Neural cell (in vitro differentiated cells): ENCODE data around the gene LMO3. TPM values are rescaled to one million over a fixed set of nuclear protein-coding genes. Genes with fewer than 3 reads are reported as not detected.

Experiments
- H2AFZ ChIP-seq: fragments of 200-600, 300-800 bp; sonication (generic), shearing (Covaris generic); 2 replicates; pipeline ENCODE4 v1.6.0; 2014; ENCODE audit warnings: low read depth, mild to moderate bottlenecking, antibody characterized with exemption, low read length, moderate library complexity
- H3F3A ChIP-seq: fragments of 200-600 bp; shearing (Covaris generic); 2 replicates; pipeline ENCODE4 v1.6.1; 2016; ENCODE audit warnings: mild to moderate bottlenecking, moderate library complexity, mixed read lengths, antibody characterized with exemption, low read length; ENCODE audit not compliant: insufficient read depth, poor library complexity, severe bottlenecking
- H3K27ac ChIP-seq: fragments of 200-600, 300-800 bp; sonication (generic), shearing (Covaris generic); 2 replicates; pipeline ENCODE4 v1.5.1; 2014; ENCODE audit warnings: mild to moderate bottlenecking, low read length, moderate library complexity
- H3K27me3 ChIP-seq: fragments of 300-800, 200-600 bp; sonication (generic), shearing (Covaris generic); 2 replicates; pipeline ENCODE4 v1.6.0; 2014; ENCODE audit warnings: mild to moderate bottlenecking, low read depth, low read length, moderate library complexity; ENCODE audit not compliant: insufficient read depth
- H3K36me3 ChIP-seq: fragments of 300-800, 200-600 bp; sonication (generic), shearing (Covaris generic); 2 replicates; pipeline ENCODE4 v1.5.1; 2014; ENCODE audit warnings: mild to moderate bottlenecking, antibody characterized with exemption, low read length, moderate library complexity; ENCODE audit not compliant: insufficient read depth
- H3K4me2 ChIP-seq: fragments of 300-800, 200-600 bp; sonication (generic), shearing (Covaris generic); 2 replicates; pipeline ENCODE4 v1.6.0; 2014; ENCODE audit warnings: mild to moderate bottlenecking, low read length
- H3K4me3 ChIP-seq: fragments of 300-800, 200-600 bp; sonication (generic), shearing (Covaris generic); 2 replicates; pipeline ENCODE4 v1.5.1; 2014; ENCODE audit warnings: mild to moderate bottlenecking, low read length, moderate library complexity
- H3K79me2 ChIP-seq: fragments of 200-600 bp; shearing (Covaris generic); replicated peaks from 2 replicates; pipeline ENCODE4 v1.6.0; 2014; ENCODE audit warnings: mild to moderate bottlenecking, low read length, moderate library complexity; ENCODE audit not compliant: insufficient read depth
- H3K9ac ChIP-seq: fragments of 300-800, 200-600 bp; sonication (generic), shearing (Covaris generic); 2 replicates; pipeline ENCODE4 v1.6.1; 2016; ENCODE audit warnings: mild to moderate bottlenecking, low read length, mixed read lengths
- H3K9me2 ChIP-seq: fragments of 200-600 bp; shearing (Covaris generic); 2 replicates; pipeline ENCODE4 v1.6.1; 2016; ENCODE audit warnings: mild to moderate bottlenecking, low read length, mixed read lengths; ENCODE audit not compliant: insufficient read depth
- H3K9me3 ChIP-seq: fragments of 200-600, 300-800 bp; sonication (generic), shearing (Covaris generic); 2 replicates; pipeline ENCODE4 v1.6.1; 2016; ENCODE audit warnings: mild to moderate bottlenecking, mixed run types, low read length, moderate library complexity, mixed read lengths
- H4K20me1 ChIP-seq: fragments of 200-600 bp; shearing (Covaris generic); 2 replicates; pipeline ENCODE4 v1.6.1; 2016; ENCODE audit warnings: mild to moderate bottlenecking, mixed run types; ENCODE audit not compliant: insufficient read depth
- EP300 ChIP-seq: fragments of 450-650 bp; conservative IDR thresholded peaks from 2 replicates; pipeline ENCODE4 v1.6.1; 2014; ENCODE audit warnings: antibody characterized with exemption, mild to moderate bottlenecking, moderate library complexity; ENCODE audit not compliant: poor library complexity, severe bottlenecking
- EZH2 ChIP-seq: fragments of 200-600, 300-800 bp; shearing (Covaris generic), sonication (generic); IDR thresholded peaks from 2 replicates; pipeline ENCODE4 v1.6.1; 2014; ENCODE audit warnings: antibody characterized with exemption, low read length, borderline replicate concordance, mild to moderate bottlenecking; ENCODE audit not compliant: insufficient read depth, poor library complexity, severe bottlenecking
- MXI1 ChIP-seq: fragments of 450-650 bp; conservative IDR thresholded peaks from 2 replicates; pipeline ENCODE4 v1.6.1; 2014; ENCODE audit warnings: antibody characterized with exemption, mild to moderate bottlenecking; ENCODE audit not compliant: poor library complexity, severe bottlenecking
- POLR2AphosphoS5 ChIP-seq: IDR thresholded peaks from 2 replicates; pipeline ENCODE4 v1.6.1; 2012
- RAD21 ChIP-seq: fragments of 450-650 bp; conservative IDR thresholded peaks from 2 replicates; pipeline ENCODE4 v1.6.1; 2014; ENCODE audit warnings: antibody characterized with exemption, mild to moderate bottlenecking, moderate library complexity
- SMC3 ChIP-seq: fragments of 450-650 bp; conservative IDR thresholded peaks from 2 replicates; pipeline ENCODE4 v1.6.1; 2014; ENCODE audit warnings: antibody characterized with exemption, mild to moderate bottlenecking, moderate library complexity; ENCODE audit not compliant: poor library complexity
- TAF1 ChIP-seq: IDR thresholded peaks from 2 replicates; pipeline ENCODE4 v1.6.1; 2012; ENCODE audit warnings: low read depth
- polyA plus RNA-seq: library from polyadenylated mRNA; depleted of rRNA; stranded (reverse); fragments of >200 nt; gene quantifications from 2 replicates; pipeline ENCODE4 v1.2.3, GENCODE V29; 2014
- TF ChIP-seq, protein P1 (sequence below): IDR thresholded peaks from 2 replicates; pipeline ENCODE4 v1.6.1; 2012; ENCODE audit warnings: borderline replicate concordance
- TF ChIP-seq, protein P2 (sequence below): fragments of 450-650 bp; IDR thresholded peaks from 2 replicates; pipeline ENCODE4 v1.5.1; 2014; ENCODE audit warnings: antibody characterized with exemption, mild to moderate bottlenecking, moderate library complexity; ENCODE audit not compliant: poor library complexity, severe bottlenecking

LMO3 gene
- polyA plus RNA-seq, 1 donor from 2014 or later = 42.8 TPM

DNA sequence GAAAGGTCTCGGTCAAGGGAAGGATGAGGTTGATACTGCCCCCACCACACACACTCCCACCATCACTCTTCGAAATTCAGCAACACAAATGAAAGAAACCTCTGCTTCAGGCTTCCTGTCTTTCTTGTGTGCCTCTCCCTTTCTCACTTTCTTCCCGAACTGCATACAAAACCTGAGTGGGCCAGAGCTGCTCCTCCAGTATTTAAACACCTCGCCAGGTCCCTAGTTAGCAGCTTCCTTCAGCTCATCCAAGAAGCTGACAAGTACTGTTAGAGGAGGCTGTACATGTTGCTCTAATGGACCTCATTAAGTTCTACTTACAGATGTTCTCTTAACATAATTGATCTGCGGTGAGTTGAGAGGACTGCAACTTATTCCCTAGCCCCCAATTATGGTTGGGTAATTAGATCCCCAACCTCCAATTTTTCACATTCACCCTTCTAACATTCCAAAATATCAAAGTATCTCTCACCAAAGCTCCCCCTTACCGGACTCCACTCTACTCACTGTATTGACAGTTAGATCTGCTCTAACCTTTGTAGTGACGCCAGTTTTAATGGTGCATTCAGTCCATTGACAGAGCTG, 4.1 kb upstream of the LMO3 start:
- no peaks in the 10 kb centered on the region for H3K27me3 ChIP-seq
- no peak for TF ChIP-seq TAF1
- TF ChIP-seq MXI1 = no peak
- TF ChIP-seq POLR2AphosphoS5 = no peak
- TF ChIP-seq EP300 = no peak
- TF ChIP-seq, protein P1, sequence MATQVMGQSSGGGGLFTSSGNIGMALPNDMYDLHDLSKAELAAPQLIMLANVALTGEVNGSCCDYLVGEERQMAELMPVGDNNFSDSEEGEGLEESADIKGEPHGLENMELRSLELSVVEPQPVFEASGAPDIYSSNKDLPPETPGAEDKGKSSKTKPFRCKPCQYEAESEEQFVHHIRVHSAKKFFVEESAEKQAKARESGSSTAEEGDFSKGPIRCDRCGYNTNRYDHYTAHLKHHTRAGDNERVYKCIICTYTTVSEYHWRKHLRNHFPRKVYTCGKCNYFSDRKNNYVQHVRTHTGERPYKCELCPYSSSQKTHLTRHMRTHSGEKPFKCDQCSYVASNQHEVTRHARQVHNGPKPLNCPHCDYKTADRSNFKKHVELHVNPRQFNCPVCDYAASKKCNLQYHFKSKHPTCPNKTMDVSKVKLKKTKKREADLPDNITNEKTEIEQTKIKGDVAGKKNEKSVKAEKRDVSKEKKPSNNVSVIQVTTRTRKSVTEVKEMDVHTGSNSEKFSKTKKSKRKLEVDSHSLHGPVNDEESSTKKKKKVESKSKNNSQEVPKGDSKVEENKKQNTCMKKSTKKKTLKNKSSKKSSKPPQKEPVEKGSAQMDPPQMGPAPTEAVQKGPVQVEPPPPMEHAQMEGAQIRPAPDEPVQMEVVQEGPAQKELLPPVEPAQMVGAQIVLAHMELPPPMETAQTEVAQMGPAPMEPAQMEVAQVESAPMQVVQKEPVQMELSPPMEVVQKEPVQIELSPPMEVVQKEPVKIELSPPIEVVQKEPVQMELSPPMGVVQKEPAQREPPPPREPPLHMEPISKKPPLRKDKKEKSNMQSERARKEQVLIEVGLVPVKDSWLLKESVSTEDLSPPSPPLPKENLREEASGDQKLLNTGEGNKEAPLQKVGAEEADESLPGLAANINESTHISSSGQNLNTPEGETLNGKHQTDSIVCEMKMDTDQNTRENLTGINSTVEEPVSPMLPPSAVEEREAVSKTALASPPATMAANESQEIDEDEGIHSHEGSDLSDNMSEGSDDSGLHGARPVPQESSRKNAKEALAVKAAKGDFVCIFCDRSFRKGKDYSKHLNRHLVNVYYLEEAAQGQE = no peak
- TF ChIP-seq SMC3 = no peak
- no peak for TF ChIP-seq EZH2
- TF ChIP-seq, protein P2, sequence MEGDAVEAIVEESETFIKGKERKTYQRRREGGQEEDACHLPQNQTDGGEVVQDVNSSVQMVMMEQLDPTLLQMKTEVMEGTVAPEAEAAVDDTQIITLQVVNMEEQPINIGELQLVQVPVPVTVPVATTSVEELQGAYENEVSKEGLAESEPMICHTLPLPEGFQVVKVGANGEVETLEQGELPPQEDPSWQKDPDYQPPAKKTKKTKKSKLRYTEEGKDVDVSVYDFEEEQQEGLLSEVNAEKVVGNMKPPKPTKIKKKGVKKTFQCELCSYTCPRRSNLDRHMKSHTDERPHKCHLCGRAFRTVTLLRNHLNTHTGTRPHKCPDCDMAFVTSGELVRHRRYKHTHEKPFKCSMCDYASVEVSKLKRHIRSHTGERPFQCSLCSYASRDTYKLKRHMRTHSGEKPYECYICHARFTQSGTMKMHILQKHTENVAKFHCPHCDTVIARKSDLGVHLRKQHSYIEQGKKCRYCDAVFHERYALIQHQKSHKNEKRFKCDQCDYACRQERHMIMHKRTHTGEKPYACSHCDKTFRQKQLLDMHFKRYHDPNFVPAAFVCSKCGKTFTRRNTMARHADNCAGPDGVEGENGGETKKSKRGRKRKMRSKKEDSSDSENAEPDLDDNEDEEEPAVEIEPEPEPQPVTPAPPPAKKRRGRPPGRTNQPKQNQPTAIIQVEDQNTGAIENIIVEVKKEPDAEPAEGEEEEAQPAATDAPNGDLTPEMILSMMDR = no peak

DNA sequence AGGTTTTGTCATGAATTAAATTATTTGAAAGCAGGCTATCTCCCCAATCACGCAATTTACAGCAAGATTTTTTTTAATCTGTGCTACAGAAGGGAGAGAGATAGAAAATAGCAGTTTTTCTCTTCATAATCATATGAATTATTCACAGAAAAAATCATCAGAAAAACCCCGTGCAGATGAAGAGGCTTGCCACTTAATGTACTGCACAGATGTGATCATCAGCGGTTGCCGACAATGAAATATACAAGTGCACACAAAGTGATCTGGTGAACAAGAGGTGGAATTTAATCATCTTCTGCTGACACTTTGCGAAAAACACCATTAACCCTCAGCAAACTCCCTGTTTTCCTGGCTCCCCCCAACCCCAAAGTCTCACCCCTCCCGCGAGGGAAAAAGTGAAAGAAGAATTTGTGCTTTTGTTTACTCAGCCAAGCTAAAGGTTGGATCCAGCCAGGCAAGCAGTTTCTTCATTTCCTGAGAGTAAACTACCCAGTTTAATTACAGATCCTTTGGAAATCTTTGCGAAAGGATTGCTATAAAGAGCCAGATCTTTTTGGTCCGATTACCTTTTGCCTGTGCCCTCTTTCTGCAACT, 3.1 kb upstream of the LMO3 start:
- H3K27me3 ChIP-seq = no peaks in the 10 kb centered on the region

More for the DNA sequence above, 4.1 kb upstream of the LMO3 start:
- Histone ChIP-seq H3K4me2 (no peak overlapping the region), H3K9me3 (no peaks in the 10 kb centered on the region), H3K9ac (no peak overlapping the region), H3K27ac (no peak overlapping the region), H2AFZ (no peak overlapping the region), H3K4me3 (no peak overlapping the region), H3K79me2 (peaks cover 4% of the 10 kb centered on the region), H3K9me2 (no peaks in the 10 kb centered on the region), H4K20me1 (no peaks in the 10 kb centered on the region), H3F3A (peaks cover under 1% of the 10 kb centered on the region), H3K36me3 (no peaks in the 10 kb centered on the region)

More for the DNA sequence above, 3.1 kb upstream of the LMO3 start:
- no peak overlapping the region for H2AFZ ChIP-seq
- H3K9me3 ChIP-seq = no peaks in the 10 kb centered on the region
- H3K79me2 ChIP-seq = peaks cover 4% of the 10 kb centered on the region
- H3K4me3 ChIP-seq = peak overlapping the region; percentile 51
- H3K9me2 ChIP-seq = no peaks in the 10 kb centered on the region
- H3K27ac ChIP-seq = no peak overlapping the region
- H3F3A ChIP-seq = peaks cover 11% of the 10 kb centered on the region
- no peaks in the 10 kb centered on the region for H3K36me3 ChIP-seq
- no peaks in the 10 kb centered on the region for H4K20me1 ChIP-seq
- H3K9ac ChIP-seq = peak overlapping the region; percentile 0
- TF ChIP-seq POLR2AphosphoS5 (no peak), RAD21 (no peak), EZH2 (no peak), MXI1 (no peak), TAF1 (no peak), SMC3 (no peak), EP300 (no peak)
- TF ChIP-seq, protein P1 = no peak
- TF ChIP-seq, protein P2 = no peak
- H3K4me2 ChIP-seq = peak overlapping the region; percentile 35
